Mucosa of descending colon (tissue), 3 donors: ENCODE data around the gene SNTB2. TPM values are rescaled to one million over a fixed set of nuclear protein-coding genes. Genes with fewer than 3 reads are reported as not detected.

ENCODE experiments used
- ATAC-seq: fragments of 200-7000 bp; cut with Tn5 transposase; one replicate; pipeline ENCODE4 v1.9.1; 2020; ENCODE audit warnings: mild to moderate bottlenecking, moderate library complexity
- DNase-seq, 3 donors: peaks; one replicate each; pipeline ENCODE4 v3.0.0-alpha.2; 2020
- H3K36me3 ChIP-seq: fragments of 200-600 bp; one replicate; pipeline ENCODE4 v1.8.0; 2021; ENCODE audit warnings: low read depth, mild to moderate bottlenecking
- H3K4me1 ChIP-seq: fragments of 200-600 bp; one replicate; pipeline ENCODE4 v1.8.0; 2021; ENCODE audit warnings: low read depth, mild to moderate bottlenecking
- H3K4me3 ChIP-seq: fragments of 200-600 bp; one replicate; pipeline ENCODE4 v1.8.0; 2021; ENCODE audit warnings: mild to moderate bottlenecking
- H3K9me3 ChIP-seq: fragments of 200-600 bp; one replicate; pipeline ENCODE4 v1.8.0; 2021; ENCODE audit warnings: mild to moderate bottlenecking
- CTCF ChIP-seq: fragments of 200-600 bp; IDR thresholded peaks from one replicate; pipeline ENCODE4 v1.8.0; 2022; ENCODE audit warnings: antibody characterized with exemption, mild to moderate bottlenecking
- intact Hi-C, 2 donors: fragments of 100-400 bp; cut with DNase I in 1 of 2; cut with micrococcal nuclease in 1 of 2; formaldehyde crosslinking; loops; one replicate each; pipeline versions ENCODE4 v1.11.0 to v1.11.1; 2022; cut with DNase I, micrococcal nuclease
- total RNA-seq, 3 donors: library from RNA; stranded (reverse); fragmentation: NEBNext Ultra II Directional in 2 of 3; extraction: Animal tissue kit (Norgen Biotek cat#: 25700) in 2 of 3; gene quantifications; one replicate each; pipeline versions ENCODE4 v1.2.1 to v1.2.4, GENCODE V29; 2021 to 2023
- donor health status: DM: no; HTN: no; CAD: no; lungs with moderate emphysema.
- donor health status: DM: no; HTN: no; CAD: no.
- donor health status: DM: no; HTN: yes; CAD: no.

Gene SNTB2
- total RNA-seq, 3 donors from 2014 or later: 28.7 to 50.9 (median 34.0) TPM

GRCh38 chr16:69233124-69233523 is 46.2 kb downstream of the SNTB2 start:
- H3K36me3 ChIP-seq: no peaks in the 10 kb centered on the region
- H3K4me1 ChIP-seq: no peaks in the 10 kb centered on the region
- DNase-seq: no peak
- no peaks in the 10 kb centered on the region for H3K9me3 ChIP-seq
- no peak for TF ChIP-seq CTCF
- intact Hi-C loops: no loop called here
- no peak for ATAC-seq
- no peak overlapping the region for H3K4me3 ChIP-seq

- no peak for TF ChIP-seq CTCF
- H3K36me3 ChIP-seq: no peaks in the 10 kb centered on the region
- no peak for ATAC-seq
- intact Hi-C loops: no loop called here
- H3K4me3 ChIP-seq: no peak overlapping the region
- H3K4me1 ChIP-seq: no peaks in the 10 kb centered on the region
- H3K9me3 ChIP-seq: no peaks in the 10 kb centered on the region
- no peak for DNase-seq
Observed at GRCh38 chr16:69234460-69234859, 47.5 kb downstream of the SNTB2 start.

GRCh38 chr16:69236319-69236718 is 49.4 kb downstream of the SNTB2 start:
- Histone ChIP-seq H3K36me3 (no peaks in the 10 kb centered on the region), H3K4me3 (no peak overlapping the region), H3K4me1 (no peaks in the 10 kb centered on the region), H3K9me3 (no peaks in the 10 kb centered on the region)
- intact Hi-C loops: no loop called here
- no peak for TF ChIP-seq CTCF
- DNase-seq (no peak), ATAC-seq (no peak)

- TF ChIP-seq CTCF: no peak
- Histone ChIP-seq H3K4me3 (no peak overlapping the region), H3K9me3 (no peaks in the 10 kb centered on the region), H3K4me1 (no peaks in the 10 kb centered on the region), H3K36me3 (no peaks in the 10 kb centered on the region)
- no peak for ATAC-seq
- DNase-seq: no peak
- intact Hi-C loops: no loop called here
Observed at GRCh38 chr16:69237296-69237695, 50.3 kb downstream of the SNTB2 start.

- ATAC-seq (no peak), DNase-seq (no peak)
- intact Hi-C loops: no loop called here
Observed at GRCh38 chr16:69239851-69240250, 52.9 kb downstream of the SNTB2 start.

More at GRCh38 chr16:69239851-69240250, 52.9 kb downstream of the SNTB2 start:
- no peaks in the 10 kb centered on the region for H3K9me3 ChIP-seq
- no peak overlapping the region for H3K4me3 ChIP-seq
- no peaks in the 10 kb centered on the region for H3K36me3 ChIP-seq
- no peak for TF ChIP-seq CTCF
- H3K4me1 ChIP-seq: no peaks in the 10 kb centered on the region
